H7 (cell line): ENCODE measurements around the gene DAP. TPM values are rescaled to one million over a fixed set of nuclear protein-coding genes. Genes with fewer than 3 reads are reported as not detected.

ENCODE experiments used
- DNase-seq: peaks from one replicate; pipeline ENCODE4 v3.0.0; 2012
- H3K27me3 ChIP-seq: 2 replicates; pipeline ENCODE4 v1.6.0; 2011; ENCODE audit warnings: mild to moderate bottlenecking, low read length; ENCODE audit not compliant: control insufficient read depth, insufficient read depth
- H3K36me3 ChIP-seq: replicated peaks from 2 replicates; pipeline ENCODE4 v1.5.1; 2011; ENCODE audit warnings: low read length; ENCODE audit not compliant: control insufficient read depth, insufficient read depth
- H3K4me3 ChIP-seq: 2 replicates; pipeline ENCODE4 v1.5.1; 2011; ENCODE audit warnings: low read depth, mild to moderate bottlenecking, control low read depth, low read length, moderate library complexity; ENCODE audit not compliant: insufficient read depth
- total RNA-seq: library from RNA; depleted of rRNA; stranded (reverse); fragments of >200 nt; shearing (Covaris generic); gene quantifications from 2 replicates; pipeline ENCODE4 v1.2.3, GENCODE V29; 2014

DAP gene
- total RNA-seq, 1 experiment from 2014 or later = 10.5 TPM

GRCh38 chr5:10775646-10776045 is 14.6 kb upstream of the DAP start:
- DNase-seq = peak; percentile 54
- H3K4me3 ChIP-seq = no peak overlapping the region
- no peaks in the 10 kb centered on the region for H3K36me3 ChIP-seq
- H3K27me3 ChIP-seq = no peaks in the 10 kb centered on the region

DNA sequence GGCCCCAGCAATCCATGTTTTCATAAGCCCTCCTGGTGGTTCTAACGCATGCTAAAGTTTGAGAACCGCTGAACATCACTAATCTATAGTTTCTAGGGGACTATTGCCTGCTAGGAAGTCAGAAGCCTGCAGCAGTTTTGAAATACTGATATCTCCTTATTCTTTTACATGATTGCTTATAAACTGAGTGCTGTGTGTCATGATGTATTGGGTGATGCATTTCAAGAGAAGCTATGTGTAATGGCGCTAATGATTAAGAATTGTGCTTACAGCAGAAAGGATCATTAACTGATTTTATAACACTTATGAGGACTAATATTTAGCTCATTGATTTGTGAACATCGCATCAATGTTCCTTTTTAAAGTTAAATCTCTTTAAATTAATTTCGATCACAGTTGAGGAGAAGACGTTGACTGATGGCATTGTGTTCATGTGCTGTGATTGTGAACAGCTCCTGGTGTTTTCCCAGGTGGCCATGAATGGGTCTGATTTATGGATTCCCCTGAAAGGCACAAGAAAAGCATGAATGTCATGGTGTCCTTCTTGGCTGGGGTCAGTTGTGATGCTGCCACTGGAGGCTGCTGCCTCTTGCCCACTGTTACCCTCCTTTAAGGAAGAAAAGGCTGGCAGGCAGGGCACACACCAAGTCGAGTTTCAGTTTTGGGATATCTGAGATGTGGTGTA is 12.0 kb upstream of the DAP start:
- no peak overlapping the region for H3K4me3 ChIP-seq
- H3K27me3 ChIP-seq = no peaks in the 10 kb centered on the region
- H3K36me3 ChIP-seq = no peaks in the 10 kb centered on the region
- DNase-seq = no peak

- Histone ChIP-seq H3K27me3 (no peaks in the 10 kb centered on the region), H3K4me3 (no peak overlapping the region), H3K36me3 (no peaks in the 10 kb centered on the region)
- DNase-seq = no peak
Observed at GRCh38 chr5:10768328-10768899, 7.4 kb upstream of the DAP start.

DNA sequence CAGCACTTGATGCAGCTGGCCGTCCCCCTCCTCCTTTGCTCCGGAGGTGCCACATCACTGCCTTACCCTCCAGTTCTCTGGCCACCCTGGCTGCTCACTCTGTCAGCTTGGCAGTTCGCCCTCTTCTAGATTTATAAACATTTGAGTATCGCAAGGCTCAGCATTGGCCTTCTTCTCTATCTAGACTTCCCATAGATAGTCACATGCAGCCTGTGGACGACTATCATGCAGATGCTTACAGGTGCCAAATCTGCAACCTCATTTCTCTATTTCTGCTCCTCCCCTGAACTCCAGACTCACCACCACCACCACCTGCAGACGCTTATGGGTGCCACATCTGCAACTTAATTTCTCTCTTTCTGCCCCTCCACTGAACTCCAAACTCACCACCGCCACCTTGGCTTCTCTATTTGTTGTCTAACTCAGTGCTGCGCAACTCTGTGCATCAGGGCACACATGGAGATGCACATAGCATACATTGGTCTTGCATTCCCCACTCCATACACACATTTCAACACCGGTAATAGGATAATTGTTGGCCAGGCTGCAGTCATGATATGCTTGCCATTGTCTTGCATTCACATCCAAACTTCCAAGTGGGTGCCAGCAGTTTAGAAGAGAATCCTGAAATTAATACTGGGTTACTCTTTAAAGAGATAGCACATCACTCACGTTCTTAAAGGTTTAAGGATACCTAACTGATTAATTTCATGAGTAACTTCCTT is 1.9 kb upstream of the DAP start:
- Histone ChIP-seq H3K27me3 (no peaks in the 10 kb centered on the region), H3K36me3 (no peaks in the 10 kb centered on the region), H3K4me3 (no peak overlapping the region)
- no peak for DNase-seq

DNA sequence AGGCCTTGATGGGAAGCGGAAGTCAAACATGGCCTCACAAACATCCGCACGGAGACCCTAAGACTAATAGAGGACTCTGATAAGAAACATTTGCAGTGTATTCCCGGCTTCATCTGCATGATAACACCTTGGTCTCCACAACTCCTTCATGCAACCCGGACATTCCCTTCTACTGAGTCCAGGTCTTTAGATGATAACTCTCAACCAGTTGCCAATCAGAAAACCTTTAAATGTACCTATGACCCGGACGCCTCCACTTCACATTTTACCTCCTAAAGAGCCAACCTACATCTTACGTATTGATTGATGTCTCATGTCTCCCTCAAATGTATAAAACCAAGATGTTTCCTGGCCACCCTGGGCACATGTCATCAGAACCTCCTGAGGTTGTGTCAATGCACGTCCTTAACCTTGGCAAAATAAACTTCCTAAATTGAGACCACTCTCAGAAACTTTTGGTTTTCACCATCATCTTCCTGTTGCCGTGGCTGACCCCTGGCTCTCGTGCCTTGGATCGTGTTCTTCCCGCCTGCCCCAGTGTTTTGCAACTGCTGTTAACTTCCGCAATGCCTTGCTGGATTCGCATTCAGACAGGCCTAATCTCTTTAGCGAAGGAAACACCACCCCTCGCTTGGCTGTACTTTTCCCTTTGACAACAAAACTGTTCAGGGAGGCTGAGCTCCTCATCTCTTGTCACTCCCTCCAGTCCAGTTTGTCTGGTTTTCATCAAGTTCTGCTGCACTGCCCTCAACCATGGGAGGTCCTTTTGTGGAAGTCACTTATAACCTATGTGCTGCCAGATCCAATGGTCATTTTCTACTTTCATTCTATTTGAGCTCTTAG is 1.1 kb upstream of the DAP start:
- no peak for DNase-seq
- peak overlapping the region; percentile 72 for H3K4me3 ChIP-seq

DNA sequence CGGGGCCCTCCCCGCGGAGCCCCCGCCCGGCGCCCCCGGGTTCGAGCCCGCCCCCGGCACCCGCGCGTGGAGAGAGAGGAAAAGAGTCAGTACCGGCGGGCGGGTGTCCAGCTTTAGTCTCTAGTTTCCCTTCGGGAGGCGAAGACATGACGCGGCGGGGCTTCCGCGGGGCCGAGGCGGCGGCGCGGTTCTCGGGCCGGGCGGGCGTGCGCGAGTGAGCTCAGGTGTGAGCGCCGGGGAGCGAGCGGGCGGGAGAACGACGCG is 181 bp downstream of the DAP start:
- Histone ChIP-seq H3K36me3 (no peaks in the 10 kb centered on the region), H3K4me3 (peak overlapping the region; percentile 72), H3K27me3 (no peaks in the 10 kb centered on the region)
- peak; percentile 87 for DNase-seq

More for the DNA sequence above, 1.1 kb upstream of the DAP start:
- no peaks in the 10 kb centered on the region for H3K36me3 ChIP-seq
- no peaks in the 10 kb centered on the region for H3K27me3 ChIP-seq

DNA sequence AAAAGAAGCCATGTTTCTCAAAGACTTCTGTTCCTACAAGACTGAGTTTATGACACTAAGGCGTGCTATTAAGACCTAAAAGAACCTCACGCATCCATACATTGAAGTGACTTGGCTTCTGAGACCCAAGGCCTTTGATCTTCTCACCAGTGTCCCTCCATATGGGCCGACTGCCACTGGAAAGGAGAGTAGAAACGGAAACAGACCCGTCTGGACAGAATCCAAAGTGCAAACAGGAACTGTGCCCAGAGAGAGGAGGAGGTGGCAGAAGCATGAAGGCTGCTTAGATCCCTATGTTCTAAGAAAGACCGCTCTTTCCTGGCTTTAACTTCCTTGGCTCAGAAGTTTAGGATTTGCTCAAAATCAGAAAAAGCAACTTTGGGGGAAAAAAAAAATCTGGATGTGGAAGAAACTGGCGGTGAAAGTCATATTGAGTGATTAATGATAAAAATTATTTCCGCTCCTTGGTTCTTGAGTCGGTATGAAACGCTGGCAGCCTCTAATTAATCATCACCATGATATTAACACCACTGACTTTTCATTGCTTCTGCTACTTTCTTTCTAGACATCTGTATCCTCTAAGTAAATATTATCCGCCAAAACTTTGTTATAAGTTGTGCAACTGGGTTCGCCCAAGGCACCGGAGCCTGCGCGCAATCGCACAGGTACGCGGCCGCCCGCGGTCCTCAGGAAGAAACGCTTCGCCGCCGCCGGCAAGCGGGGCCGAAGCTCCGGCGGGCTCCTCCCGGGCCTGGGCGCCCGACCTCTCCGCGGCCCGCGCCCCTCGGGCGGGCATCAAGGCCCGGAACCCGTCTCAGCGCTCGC is 726 bp downstream of the DAP start:
- peak; percentile 37 for DNase-seq

DNA sequence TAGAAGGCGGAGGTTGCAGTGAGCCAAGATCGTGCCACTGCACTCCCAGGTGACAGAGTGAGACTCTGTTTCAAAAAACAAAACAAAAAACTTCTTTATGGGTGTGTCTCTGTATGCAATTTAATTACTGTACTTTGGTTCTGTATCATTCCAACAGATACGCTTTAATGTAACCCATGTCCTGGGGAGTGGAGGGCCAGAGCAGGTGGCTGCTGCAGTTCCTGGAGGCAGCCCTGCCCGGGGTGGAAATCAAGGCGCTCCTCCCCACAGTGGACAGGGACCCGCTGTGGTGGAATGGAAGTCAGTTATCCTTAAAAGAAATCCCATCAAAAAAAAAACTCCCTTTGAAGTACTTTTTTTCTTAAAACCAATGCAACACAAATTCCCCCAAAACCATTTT is 1.9 kb downstream of the DAP start:
- Histone ChIP-seq H3K4me3 (no peak overlapping the region), H3K27me3 (no peaks in the 10 kb centered on the region), H3K36me3 (no peaks in the 10 kb centered on the region)
- no peak for DNase-seq

More for the DNA sequence above, 726 bp downstream of the DAP start:
- Histone ChIP-seq H3K27me3 (no peaks in the 10 kb centered on the region), H3K36me3 (no peaks in the 10 kb centered on the region), H3K4me3 (peak overlapping the region; percentile 72)

DNA sequence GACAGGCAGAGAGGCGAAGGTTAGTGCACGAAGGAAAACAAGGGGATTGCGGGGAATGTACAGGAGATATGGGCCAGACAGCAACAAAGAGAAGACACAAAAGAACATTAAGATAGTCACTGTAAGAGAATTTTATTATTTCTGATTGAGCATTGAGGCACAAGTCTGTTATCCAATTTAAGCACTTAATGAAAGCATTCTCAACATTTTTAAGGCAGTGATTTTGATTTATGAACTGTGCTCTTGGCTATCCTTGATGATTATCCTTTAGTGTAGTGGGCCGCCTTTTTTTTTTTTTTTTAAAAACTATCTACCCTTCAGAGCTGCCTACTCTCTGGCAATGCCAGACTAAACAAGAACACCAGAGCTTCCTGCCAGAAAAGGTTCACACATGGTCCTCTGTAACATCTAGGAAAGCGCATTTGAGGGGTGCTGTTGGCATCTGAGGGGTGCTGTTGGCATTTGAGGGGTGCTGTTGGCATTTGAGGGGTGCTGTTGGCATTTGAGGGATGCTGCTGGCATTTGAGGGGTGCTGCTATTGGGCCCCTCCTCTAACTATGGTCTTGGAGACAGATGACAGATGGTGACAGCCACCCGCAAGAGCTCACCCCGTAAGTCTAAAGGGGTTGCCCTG is 3.0 kb downstream of the DAP start:
- Histone ChIP-seq H3K27me3 (no peaks in the 10 kb centered on the region), H3K36me3 (no peaks in the 10 kb centered on the region), H3K4me3 (no peak overlapping the region)
- DNase-seq = no peak

- no peaks in the 10 kb centered on the region for H3K27me3 ChIP-seq
- peaks cover 1% of the 10 kb centered on the region; the same call in 1 of the 2 replicates for H3K36me3 ChIP-seq
- DNase-seq = no peak
- H3K4me3 ChIP-seq = no peak overlapping the region
Observed at GRCh38 chr5:10757043-10757442, 4.0 kb downstream of the DAP start.

- peaks cover 1% of the 10 kb centered on the region; the same call in 1 of the 2 replicates for H3K36me3 ChIP-seq
- no peak for DNase-seq
- H3K27me3 ChIP-seq = no peaks in the 10 kb centered on the region
- H3K4me3 ChIP-seq = no peak overlapping the region
Observed at GRCh38 chr5:10756549-10756948, 4.5 kb downstream of the DAP start.

DNA sequence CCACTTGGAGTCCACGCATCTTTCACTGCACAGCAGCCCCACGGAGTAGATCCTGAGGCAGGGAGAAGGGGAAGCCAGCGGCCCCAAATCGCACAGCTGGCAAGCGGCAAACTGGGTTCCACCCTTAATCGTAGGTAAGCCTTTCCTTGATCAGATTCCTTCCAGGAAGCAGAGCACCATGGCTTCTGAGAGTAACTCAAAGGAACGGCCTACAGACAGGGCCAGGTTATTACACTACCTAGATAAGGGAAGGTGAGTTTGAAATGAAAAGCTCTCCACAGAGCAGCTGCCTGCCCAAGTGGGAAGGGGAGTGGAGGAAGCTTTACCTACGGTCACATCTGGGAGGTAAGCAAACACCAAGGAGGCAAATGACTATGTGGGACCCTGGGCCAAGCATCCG is 7.9 kb downstream of the DAP start:
- H3K36me3 ChIP-seq = peaks cover 1% of the 10 kb centered on the region; the same call in 1 of the 2 replicates
- DNase-seq = no peak
- no peak overlapping the region for H3K4me3 ChIP-seq
- H3K27me3 ChIP-seq = no peaks in the 10 kb centered on the region

DNA sequence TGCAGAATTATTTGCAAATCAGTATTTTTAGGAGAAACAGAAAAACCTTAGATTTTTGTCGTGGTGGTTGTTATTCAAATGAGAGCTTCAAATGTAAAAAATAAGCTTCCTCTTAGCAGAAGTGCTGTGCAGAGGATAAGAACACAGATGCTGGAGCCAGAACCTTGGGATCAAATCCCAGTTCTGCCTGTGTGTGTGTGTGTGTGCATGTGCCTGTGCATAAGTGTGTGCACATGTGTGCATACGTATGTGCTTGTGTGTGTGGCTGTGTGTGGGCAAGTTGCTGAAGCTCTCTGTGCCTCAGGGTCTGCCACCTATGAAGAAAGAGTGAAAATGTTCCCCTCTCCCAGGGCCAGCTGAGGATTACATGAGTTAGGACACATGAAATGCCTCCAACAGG is 8.6 kb downstream of the DAP start:
- no peak for DNase-seq
- no peaks in the 10 kb centered on the region for H3K27me3 ChIP-seq
- H3K36me3 ChIP-seq = peaks cover 1% of the 10 kb centered on the region; the same call in 1 of the 2 replicates
- H3K4me3 ChIP-seq = no peak overlapping the region
